HG02571 (cell line): ENCODE results near the gene LCNL1.
"Not testable (repeated sequence)": the region's sequence is repeated elsewhere in the genome, so short reads cannot be mapped to it uniquely, and the experiment has no call there.

ENCODE experiments used
- ATAC-seq: cut with Tn5 transposase; IDR thresholded peaks from one replicate; pipeline ENCODE4 v1.9.1; 2021; ENCODE audit warnings: mild to moderate bottlenecking, moderate library complexity; ENCODE audit not compliant: unreplicated experiment

LCNL1 gene

DNA sequence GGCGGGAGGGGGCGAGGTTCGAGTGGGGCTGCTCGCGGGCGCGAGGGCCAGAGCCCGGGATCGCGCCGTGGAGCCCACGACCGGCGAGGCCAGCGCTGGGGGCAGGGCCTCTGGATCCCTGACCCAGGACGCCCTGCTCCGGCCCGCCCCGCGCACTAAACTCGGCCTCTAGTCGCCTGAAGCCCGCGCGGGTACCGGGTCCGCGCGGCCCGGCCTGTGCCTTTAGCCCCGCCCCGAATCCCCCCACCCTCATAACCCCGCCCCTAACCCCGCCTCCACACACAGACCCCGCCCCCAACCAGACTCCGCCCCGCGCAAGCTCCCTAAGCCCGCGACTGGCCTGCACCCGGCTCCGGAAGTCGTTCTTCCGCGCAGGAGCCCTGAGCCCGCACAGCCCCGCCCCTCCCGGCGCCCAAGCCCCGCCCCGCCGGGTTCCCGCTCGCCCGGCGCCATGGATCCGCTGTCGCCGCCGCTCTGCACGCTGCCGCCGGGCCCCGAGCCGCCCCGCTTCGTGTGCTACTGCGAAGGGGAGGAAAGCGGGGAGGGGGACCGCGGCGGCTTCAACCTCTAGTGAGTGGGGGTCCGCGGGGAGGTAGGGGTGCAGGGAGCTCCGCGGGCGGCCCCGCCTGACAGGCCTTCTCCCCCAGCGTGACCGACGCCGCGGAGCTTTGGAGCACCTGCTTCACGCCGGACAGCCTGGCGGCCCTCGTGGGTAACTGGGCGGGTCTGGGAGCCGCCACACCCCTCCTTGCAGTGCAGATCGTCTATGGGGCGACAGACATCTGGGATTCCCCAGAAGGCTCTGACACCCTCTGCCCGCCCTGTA is 9.4 kb downstream of the LCNL1 start, which contains the start of gene PAXX:
TSS of gene PAXX (plus strand) at position 430 of the 826 bp plus-strand sequence. CDS start at position 452, 22 bp downstream.
- ATAC-seq, result peak; percentile 65

GRCh38 chr9:136992819-136993369 is 10.1 kb downstream of the LCNL1 start:
- ATAC-seq, result no peak

- no peak for ATAC-seq
These were observed 11.5 kb downstream of the LCNL1 start for GRCh38 chr9:136994180-136994887.

GRCh38 chr9:136994888-136995230 is 12.1 kb downstream of the LCNL1 start:
- ATAC-seq, result no peak

DNA sequence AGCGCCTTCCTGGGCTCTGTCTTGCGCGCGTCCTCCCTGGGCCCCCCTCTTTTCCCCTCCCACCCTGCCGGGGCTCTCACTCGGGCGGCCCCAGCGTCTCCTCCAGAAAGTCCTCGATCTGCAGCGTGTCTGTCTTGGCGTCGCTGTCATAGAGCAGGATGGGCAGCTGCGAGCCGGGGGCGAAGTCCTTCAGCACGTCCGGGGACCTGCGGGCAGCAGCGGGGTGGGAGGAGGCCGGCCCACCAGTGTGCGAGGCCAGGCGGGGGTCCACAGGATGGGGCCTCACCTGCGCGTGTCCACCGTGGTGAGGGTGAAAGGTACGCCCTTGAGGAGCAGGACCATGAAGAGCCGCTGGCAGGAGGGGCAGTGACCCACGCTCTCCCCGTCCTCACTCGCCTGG is 12.6 kb downstream of the LCNL1 start:
- no peak for ATAC-seq

DNA sequence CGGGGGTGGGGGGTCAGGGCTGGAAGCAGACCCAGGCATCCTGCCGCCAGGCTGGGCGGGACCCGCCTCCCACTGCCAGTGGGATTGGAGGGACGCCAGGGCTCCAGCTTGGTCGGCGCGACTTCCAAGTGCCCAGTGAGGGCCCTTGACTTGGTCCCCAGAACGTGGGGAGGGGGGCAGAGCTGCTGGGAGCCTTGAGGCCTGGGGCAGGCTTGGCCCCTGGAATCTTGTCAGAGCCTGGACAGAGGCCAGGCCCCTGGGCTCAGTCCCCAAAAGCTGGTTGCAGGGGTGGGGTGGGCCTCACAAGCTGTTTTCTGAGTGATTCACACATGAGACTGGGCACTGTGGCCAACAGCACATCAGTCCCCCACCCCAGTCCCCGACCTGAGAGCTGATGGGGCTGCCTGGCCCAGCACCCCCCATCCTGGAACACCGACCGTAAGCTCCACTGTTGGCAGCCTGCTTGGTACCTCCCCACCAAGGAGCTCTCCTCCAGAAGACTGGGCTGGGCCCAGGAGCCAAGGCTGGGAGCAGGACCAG is 13.0 kb downstream of the LCNL1 start:
- no peak for ATAC-seq

GRCh38 chr9:136996361-136997292 is 13.8 kb downstream of the LCNL1 start, which contains the start of gene CLIC3:
TSS of gene CLIC3 (minus strand) at chr9:136996568. CDS start at chr9:136996543, 25 bp downstream.
- no peak for ATAC-seq

GRCh38 chr9:136997371-136997770 is 14.6 kb downstream of the LCNL1 start:
- no peak for ATAC-seq

GRCh38 chr9:136997830-136998234 is 15.0 kb downstream of the LCNL1 start:
- no peak for ATAC-seq

DNA sequence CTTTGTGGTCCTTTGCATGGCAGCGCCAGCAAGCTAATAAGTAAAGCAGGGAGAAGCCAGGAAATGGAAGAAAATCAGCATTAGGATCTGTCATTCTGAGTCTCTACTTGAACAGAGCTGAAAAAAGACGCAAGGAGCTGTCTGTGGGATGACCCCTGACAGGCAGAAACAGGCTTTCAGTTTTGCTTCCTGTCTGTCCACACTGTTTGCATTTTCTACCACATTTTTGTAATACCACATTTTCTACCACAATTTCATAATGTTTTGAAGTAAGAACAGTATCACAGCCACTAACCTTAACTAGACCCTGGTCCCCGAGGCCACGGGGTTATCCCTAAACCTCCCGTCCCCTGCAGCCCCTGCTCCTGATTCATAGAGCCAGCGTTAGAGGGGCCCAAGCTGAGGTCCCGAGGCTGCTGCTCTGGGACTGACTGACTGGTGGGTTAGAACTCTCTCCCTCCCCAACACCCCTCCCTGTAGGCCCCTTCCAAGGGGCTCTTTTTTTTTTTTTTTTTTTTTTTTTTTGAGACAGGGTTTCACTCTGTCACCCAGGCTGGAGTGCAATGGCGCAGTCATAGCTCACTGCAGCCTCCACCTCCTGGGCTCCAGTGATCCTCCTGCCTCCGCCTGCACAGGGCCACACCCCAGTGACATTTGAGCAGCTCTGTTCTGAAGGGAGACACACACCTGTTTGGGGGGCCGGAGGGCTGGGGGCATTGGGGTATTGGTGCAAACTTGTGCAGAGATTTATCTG is 17.6 kb downstream of the LCNL1 start:
- peak; percentile 59 for ATAC-seq

DNA sequence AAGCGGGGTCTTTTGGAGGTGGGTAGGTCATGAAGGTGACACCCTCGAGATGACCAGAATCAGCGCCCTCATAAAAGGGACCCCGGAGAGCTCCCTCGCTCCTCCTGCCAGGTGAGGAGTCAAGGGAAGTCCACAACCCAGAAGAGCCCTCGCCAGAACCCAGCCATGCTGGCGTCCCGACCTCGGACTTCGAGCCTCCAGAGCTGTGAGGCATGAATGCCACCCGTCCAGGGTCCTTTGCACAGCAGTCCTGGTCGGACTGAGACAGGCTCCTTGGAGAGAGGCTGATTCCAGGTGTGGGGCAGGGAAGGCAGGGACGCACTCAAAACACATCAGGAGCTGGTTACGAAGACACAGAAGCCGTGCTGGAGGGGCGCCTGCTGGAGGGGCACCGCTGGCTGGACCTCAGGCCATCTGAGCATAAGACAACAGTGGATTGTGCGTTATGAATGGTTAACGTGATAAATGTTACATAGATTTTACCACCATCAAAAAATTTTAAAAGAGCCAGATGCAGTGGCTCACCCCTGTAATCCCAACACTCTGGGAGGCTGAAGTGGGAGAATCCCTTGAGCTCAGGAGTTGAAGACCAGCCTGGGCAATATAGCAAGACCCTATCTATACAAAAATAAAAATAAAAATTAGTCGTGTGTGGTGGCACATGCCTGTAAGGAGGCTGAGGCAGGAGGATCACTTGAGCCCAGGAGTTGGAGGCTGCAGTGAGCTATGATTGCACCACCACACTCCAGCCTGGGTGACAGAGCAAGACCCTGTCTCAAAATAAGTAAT is 19.3 kb downstream of the LCNL1 start:
- ATAC-seq, result no peak

DNA sequence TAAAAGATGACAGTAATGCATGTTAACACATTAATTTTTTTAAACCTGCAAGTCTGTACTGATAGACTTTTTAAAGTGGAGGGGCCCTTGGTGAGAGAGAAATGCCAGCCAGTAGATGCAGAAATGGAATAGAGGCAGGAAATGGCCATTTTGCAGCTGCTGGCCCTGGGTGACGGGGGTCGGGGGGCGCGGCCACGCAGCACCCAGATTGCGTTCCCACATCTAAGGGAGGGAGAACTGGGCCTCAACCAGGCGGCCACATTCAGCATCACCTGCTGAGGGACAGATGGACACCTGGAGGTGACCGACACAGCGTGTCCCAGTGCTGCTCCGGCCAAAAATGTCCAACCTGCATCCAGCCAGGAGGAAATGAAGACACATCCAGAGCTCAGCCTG is 19.9 kb downstream of the LCNL1 start:
- ATAC-seq, result no peak

DNA sequence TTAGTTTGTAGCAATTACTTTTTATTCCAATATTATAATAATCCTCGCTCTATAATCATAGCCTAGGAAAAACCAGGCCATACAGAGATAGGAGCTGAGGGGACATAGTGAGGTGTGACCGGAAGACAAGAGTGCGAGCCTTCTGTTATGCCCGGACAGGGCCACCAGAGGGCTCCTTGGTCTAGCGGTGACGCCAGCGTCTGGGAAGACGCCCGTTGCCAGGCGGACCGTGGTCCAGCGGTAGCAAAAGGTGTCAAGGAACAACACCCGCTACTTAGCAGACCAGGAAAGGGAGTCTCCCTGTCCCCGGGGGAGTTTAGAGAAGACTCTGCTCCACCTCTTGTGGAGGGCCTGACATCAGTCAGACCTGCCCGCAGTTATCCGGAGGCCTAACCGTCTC is 21.5 kb downstream of the LCNL1 start:
- ATAC-seq, result not testable (repeated sequence)

DNA sequence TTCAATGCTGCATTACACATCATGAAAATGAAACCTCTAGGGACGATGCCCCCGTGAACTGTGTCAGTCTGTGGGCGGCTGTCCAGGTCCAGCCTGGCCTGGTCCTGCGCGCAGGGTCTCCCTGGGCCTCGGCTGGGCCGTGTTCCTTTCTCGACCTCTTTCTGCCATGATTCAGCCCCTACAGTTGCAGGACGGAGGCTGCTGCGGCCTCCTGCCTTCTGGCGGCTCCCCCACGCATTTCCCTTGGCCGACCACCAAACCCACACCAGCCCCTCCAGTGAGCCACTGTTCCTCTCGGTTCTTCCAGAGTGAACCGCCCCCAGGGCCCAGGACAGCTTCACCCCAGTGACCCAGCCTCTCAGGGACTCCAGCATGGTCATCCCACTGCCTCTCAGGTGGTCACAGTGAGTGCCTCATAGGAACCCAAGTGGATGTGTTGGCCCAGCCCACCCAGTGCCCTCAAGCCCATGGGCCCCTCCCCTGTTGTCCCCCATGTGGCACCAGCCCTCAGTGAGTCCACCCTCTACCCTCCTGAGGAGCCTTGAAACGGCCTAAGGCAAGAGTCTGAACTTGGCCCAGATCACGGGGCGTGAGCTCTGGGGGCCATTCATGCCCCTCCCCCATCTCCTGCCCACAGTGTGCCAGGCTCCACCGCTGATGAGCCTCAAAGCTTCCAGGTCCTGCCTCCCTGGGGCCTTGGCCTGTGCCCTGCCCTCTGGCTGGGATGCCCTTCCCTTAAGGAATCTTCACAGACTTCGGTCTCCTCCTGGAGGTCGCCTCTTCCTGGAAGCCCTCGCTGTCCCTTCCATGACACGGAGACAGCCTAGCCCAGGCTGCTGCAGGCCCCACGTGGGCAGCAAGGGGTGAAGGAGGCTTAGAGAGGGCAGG is 23.6 kb downstream of the LCNL1 start:
- no peak for ATAC-seq

- no peak for ATAC-seq
These were observed 24.5 kb downstream of the LCNL1 start for GRCh38 chr9:137007108-137007815.

GRCh38 chr9:137007816-137008270 is 25.1 kb downstream of the LCNL1 start:
- no peak for ATAC-seq

- no peak for ATAC-seq
These were observed 25.5 kb downstream of the LCNL1 start for GRCh38 chr9:137008312-137008711.
